CD14-positive monocyte (primary cell): ENCODE results near the gene TAS1R1. TPM values are rescaled to one million over a fixed set of nuclear protein-coding genes. Genes with fewer than 3 reads are reported as not detected.

Source experiments
- DNase-seq, 3 donors: peaks; one replicate each; pipeline ENCODE4 v3.0.0-alpha.2; 2011 to 2022
- H2AFZ ChIP-seq: 2 replicates; pipeline ENCODE4 v1.6.0; 2012; ENCODE audit warnings: mild to moderate bottlenecking, low read depth, low read length, inconsistent platforms; ENCODE audit not compliant: insufficient read depth, poor library complexity, severe bottlenecking
- H3K27ac ChIP-seq, 2 donors: 1 replicate in 1 of 2; 2 replicates in 1 of 2; pipeline ENCODE4 v1.5.1; 2012 to 2013; ENCODE audit warnings: low read length in 2 of 2, control low read depth in 1 of 2, inconsistent platforms in 1 of 2, low read depth in 1 of 2, mild to moderate bottlenecking in 1 of 2
- H3K27me3 ChIP-seq, 2 donors: one replicate each; pipeline versions ENCODE4 v1.6.0 to v1.6.1; 2011 to 2013; ENCODE audit warnings: low read length in 2 of 2; ENCODE audit not compliant: control insufficient read depth in 2 of 2, insufficient read depth in 2 of 2
- H3K36me3 ChIP-seq, 2 donors: replicated peaks in 1 of 2; 1 replicate in 1 of 2; 2 replicates in 1 of 2; pipeline versions ENCODE4 v1.5.1 to v1.6.1; 2012 to 2013; ENCODE audit warnings: low read length in 2 of 2, control low read depth in 1 of 2, inconsistent platforms in 1 of 2, mild to moderate bottlenecking in 1 of 2; ENCODE audit not compliant: insufficient read depth in 2 of 2, control insufficient read depth in 1 of 2
- H3K4me1 ChIP-seq, 2 donors: 1 replicate in 1 of 2; 2 replicates in 1 of 2; pipeline versions ENCODE4 v1.5.1 to v1.6.1; 2012 to 2013; ENCODE audit warnings: low read length in 2 of 2, control low read depth in 1 of 2, inconsistent platforms in 1 of 2, mild to moderate bottlenecking in 1 of 2, moderate library complexity in 1 of 2; ENCODE audit not compliant: insufficient read depth in 2 of 2, control insufficient read depth in 1 of 2
- H3K4me2 ChIP-seq: replicated peaks from 2 replicates; pipeline ENCODE3; 2012; ENCODE audit warnings: low read length, moderate library complexity, mild to moderate bottlenecking; ENCODE audit not compliant: poor library complexity, severe bottlenecking; ENCODE audit errors: extremely low read depth
- H3K4me3 ChIP-seq, 3 experiments: fragments of 200-600 bp in 1 of 3; sonication (generic) in 1 of 3; replicated peaks in 1 of 3; 1 replicate in 2 of 3; 2 replicates in 1 of 3; pipeline ENCODE4 v1.5.1; 2011 to 2013; ENCODE audit warnings: low read length in 3 of 3, mild to moderate bottlenecking in 3 of 3, control low read depth in 2 of 3, low read depth in 2 of 3, inconsistent platforms in 1 of 3, moderate library complexity in 1 of 3
- H3K79me2 ChIP-seq: 2 replicates; pipeline ENCODE4 v1.6.0; 2012; ENCODE audit warnings: mild to moderate bottlenecking, control low read depth, inconsistent platforms, low read length, moderate library complexity; ENCODE audit not compliant: insufficient read depth
- H3K9ac ChIP-seq: 2 replicates; pipeline ENCODE4 v1.6.0; 2017; ENCODE audit warnings: low read length, mild to moderate bottlenecking; ENCODE audit not compliant: insufficient read depth, poor library complexity, severe bottlenecking
- H3K9me3 ChIP-seq, 2 donors: replicated peaks in 1 of 2; 1 replicate in 1 of 2; 2 replicates in 1 of 2; pipeline versions ENCODE4 v1.5.1 to v1.6.1; 2012 to 2013; ENCODE audit warnings: low read length in 2 of 2, control low read depth in 1 of 2; ENCODE audit not compliant: control insufficient read depth in 1 of 2, insufficient read depth in 1 of 2
- H4K20me1 ChIP-seq: 2 replicates; pipeline ENCODE4 v1.6.0; 2012; ENCODE audit warnings: mild to moderate bottlenecking, low read length, control low read depth, moderate library complexity; ENCODE audit not compliant: insufficient read depth
- H3K27ac Mint-ChIP-seq, 7 donors: one replicate each; pipeline ENCODE4 v1.8.0; 2020; ENCODE audit warnings: mild to moderate bottlenecking in 7 of 7, mixed read lengths in 7 of 7, moderate library complexity in 6 of 7, inconsistent platforms in 2 of 7
- H3K27me3 Mint-ChIP-seq, 3 donors: one replicate each; pipeline ENCODE4 v1.8.0; 2021 to 2022; ENCODE audit warnings: low read depth in 3 of 3, mild to moderate bottlenecking in 3 of 3, mixed read lengths in 3 of 3, moderate library complexity in 3 of 3, inconsistent platforms in 1 of 3
- H3K36me3 Mint-ChIP-seq, 2 donors: one replicate each; pipeline ENCODE4 v1.8.0; 2020; ENCODE audit warnings: mixed read lengths in 2 of 2, inconsistent platforms in 1 of 2, mild to moderate bottlenecking in 1 of 2
- H3K4me1 Mint-ChIP-seq: one replicate; pipeline ENCODE4 v1.8.0; 2020; ENCODE audit warnings: mild to moderate bottlenecking, mixed read lengths
- H3K4me3 Mint-ChIP-seq, 2 donors: one replicate each; pipeline ENCODE4 v1.8.0; 2020; ENCODE audit warnings: mild to moderate bottlenecking in 2 of 2, mixed read lengths in 2 of 2, moderate library complexity in 1 of 2
- H3K9me3 Mint-ChIP-seq, 7 donors: one replicate each; pipeline ENCODE4 v1.8.0; 2020 to 2022; ENCODE audit warnings: mixed read lengths in 7 of 7, mild to moderate bottlenecking in 6 of 7, moderate library complexity in 6 of 7, inconsistent platforms in 2 of 7
- CTCF ChIP-seq: fragments of 200-600 bp; IDR thresholded peaks from one replicate; pipeline ENCODE4 v1.8.0; 2022; ENCODE audit warnings: antibody characterized with exemption, mild to moderate bottlenecking
- WGBS: methylation state at CpG from one replicate; pipeline ENCODE4 v1.1.5; 2013; ENCODE audit warnings: missing lambda C conversion rate; ENCODE audit not compliant: insufficient coverage; 5-methylcytosine and 5-hydroxymethylcytosine counted together
- intact Hi-C, 2 donors: fragments of 100-400 bp; cut with micrococcal nuclease; formaldehyde crosslinking; loops; one replicate each; pipeline versions ENCODE4 v1.15.0 to v1.15.1; 2023
- polyA plus RNA-seq, 3 donors: library from polyadenylated mRNA; depleted of rRNA in 1 of 3; unstranded in 2 of 3; stranded (reverse) in 1 of 3; fragments of 300-500 nt in 2 of 3; fragments of >200 nt in 1 of 3; fragmentation: Illumina TruSeq in 2 of 3; gene quantifications; 1 replicate in 2 of 3; 2 replicates in 1 of 3; pipeline ENCODE4 v1.2.3, GENCODE V29; 2012 to 2021

The TAS1R1 gene
- polyA plus RNA-seq, 3 donors, result not detected

- Histone ChIP-seq H3K9me3 (no peaks in the 10 kb centered on the region), H3K79me2 (peaks cover 40% of the 10 kb centered on the region), H3K4me1 (peaks cover 28 to 46% of the 10 kb centered on the region in 2 donors), H4K20me1 (peaks cover 100% of the 10 kb centered on the region), H3K27ac (no peak overlapping the region), H2AFZ (no peak overlapping the region), H3K4me2 (no peak overlapping the region), H3K9ac (no peak overlapping the region), H3K27me3 (no peaks in the 10 kb centered on the region), H3K36me3 (peaks cover 79 to 88% of the 10 kb centered on the region in 2 donors), H3K4me3 (no peak overlapping the region)
- no peak for DNase-seq
- H3K36me3 Mint-ChIP-seq, result peaks cover 67 to 90% of the 10 kb centered on the region in 2 donors
- intact Hi-C loops, result no loop called here
- no peak overlapping the region for H3K4me3 Mint-ChIP-seq
- H3K4me1 Mint-ChIP-seq, result peaks cover 41% of the 10 kb centered on the region
- 97% methylated on average over 7 of the region's 15 CpGs for WGBS
- no peaks in the 10 kb centered on the region for H3K27me3 Mint-ChIP-seq
- no peak for TF ChIP-seq CTCF
- no peak overlapping the region for H3K27ac Mint-ChIP-seq
- peaks cover 0 to 2% (median 0%) of the 10 kb centered on the region in 7 donors for H3K9me3 Mint-ChIP-seq
Measured at GRCh38 chr1:6593810-6594209, 38.7 kb downstream of the TAS1R1 start.

- Mint-ChIP-seq H3K4me1 (peaks cover 44% of the 10 kb centered on the region), H3K27ac (peak overlapping the region in 1 of 7 donors; percentile 10), H3K27me3 (no peaks in the 10 kb centered on the region), H3K36me3 (peaks cover 57 to 85% of the 10 kb centered on the region in 2 donors), H3K9me3 (peaks cover 0 to 2% (median 0%) of the 10 kb centered on the region in 7 donors), H3K4me3 (no peak overlapping the region)
- Histone ChIP-seq H2AFZ (no peak overlapping the region), H3K27ac (no peak overlapping the region), H3K9me3 (no peaks in the 10 kb centered on the region), H3K36me3 (peaks cover 66 to 74% of the 10 kb centered on the region in 2 donors), H4K20me1 (peaks cover 99% of the 10 kb centered on the region), H3K79me2 (peaks cover 52% of the 10 kb centered on the region), H3K4me2 (no peak overlapping the region), H3K4me1 (peaks cover 35 to 50% of the 10 kb centered on the region in 2 donors), H3K27me3 (no peaks in the 10 kb centered on the region), H3K4me3 (no peak overlapping the region), H3K9ac (no peak overlapping the region)
- no peak for TF ChIP-seq CTCF
- peak in 1 of 3 donors; percentile 15 for DNase-seq
- intact Hi-C loops, result no loop called here
- WGBS, result 86% methylated on average over 11 of the region's 11 CpGs
Measured at GRCh38 chr1:6594977-6595740, 40.1 kb downstream of the TAS1R1 start.
